ENCODE measurements around the gene IPO11.

- no peak for TF ChIP-seq CTCF (IDR thresholded peaks at IDR 0.05)
- no peak for TF ChIP-seq EZH2phosphoT487 (IDR thresholded peaks at IDR 0.05)
These were observed 208.2 kb downstream of the IPO11 start for GRCh38 chr5:62620761-62621160.
